ENCODE data around the gene DPH5.

Gene DPH5

GRCh38 chr1:101030881-101031280 is 5.3 kb upstream of the DPH5 start:
- no peak for DNase-seq (ENCODE audit: low spot score)

- DNase-seq (ENCODE audit: low spot score) = no peak
Measured at GRCh38 chr1:101029184-101029583, 3.6 kb upstream of the DPH5 start.

- no peak for DNase-seq (ENCODE audit: low spot score)
Measured at GRCh38 chr1:101028466-101028865, 2.9 kb upstream of the DPH5 start.

- no peak for DNase-seq (ENCODE audit: low spot score)
Measured at GRCh38 chr1:101027194-101027772, 1.7 kb upstream of the DPH5 start.

- DNase-seq (ENCODE audit: low spot score) = no peak
Measured at GRCh38 chr1:101026430-101026788, 825 bp upstream of the DPH5 start.

- DNase-seq (ENCODE audit: low spot score) = peak; percentile 49
Measured at GRCh38 chr1:101025283-101025656, 314 bp downstream of the DPH5 start.

GRCh38 chr1:101022294-101022693 is 3.3 kb downstream of the DPH5 start:
- peak; percentile 52 for DNase-seq (ENCODE audit: low spot score)

GRCh38 chr1:101017448-101017847 is 8.1 kb downstream of the DPH5 start:
- DNase-seq (ENCODE audit: low spot score) = no peak

GRCh38 chr1:101013776-101014175 is 11.8 kb downstream of the DPH5 start:
- no peak for DNase-seq (ENCODE audit: low spot score)

GRCh38 chr1:101008229-101008834 is 17.3 kb downstream of the DPH5 start:
- no peak for DNase-seq (ENCODE audit: low spot score)

GRCh38 chr1:101006553-101006952 is 19.0 kb downstream of the DPH5 start:
- DNase-seq (ENCODE audit: low spot score) = no peak

GRCh38 chr1:101005871-101006270 is 19.7 kb downstream of the DPH5 start:
- DNase-seq (ENCODE audit: low spot score) = no peak

GRCh38 chr1:101005183-101005582 is 20.4 kb downstream of the DPH5 start:
- DNase-seq (ENCODE audit: low spot score) = no peak

- no peak for DNase-seq (ENCODE audit: low spot score)
Measured at GRCh38 chr1:101004670-101005069, 20.9 kb downstream of the DPH5 start.

GRCh38 chr1:101004061-101004460 is 21.5 kb downstream of the DPH5 start:
- DNase-seq (ENCODE audit: low spot score) = no peak

- no peak for DNase-seq (ENCODE audit: low spot score)
Measured at GRCh38 chr1:101003012-101003650, 22.5 kb downstream of the DPH5 start.

- DNase-seq (ENCODE audit: low spot score) = no peak
Measured at GRCh38 chr1:101002551-101002950, 23.0 kb downstream of the DPH5 start.

GRCh38 chr1:101000131-101000873 is 25.3 kb downstream of the DPH5 start:
- no peak for DNase-seq (ENCODE audit: low spot score)

- DNase-seq (ENCODE audit: low spot score) = no peak
Measured at GRCh38 chr1:100998426-100998825, 27.2 kb downstream of the DPH5 start.

GRCh38 chr1:100995198-100995988 is 30.2 kb downstream of the DPH5 start:
- no peak for DNase-seq (ENCODE audit: low spot score)

- DNase-seq (ENCODE audit: low spot score) = peak; percentile 52
Measured at GRCh38 chr1:100989306-100990077, 36.1 kb downstream of the DPH5 start.

GRCh38 chr1:100988121-100988520 is 37.5 kb downstream of the DPH5 start:
- no peak for DNase-seq (ENCODE audit: low spot score)

Data from RKO (cell line).